BE2C (cell line): ENCODE results near the gene TXNRD2.

Experiments
- DNase-seq: peaks from one replicate; pipeline ENCODE4 v3.0.0-alpha.2; 2020
- H3K27me3 ChIP-seq: fragments of 250-450 bp; sonication (Bioruptor Pico); 2 replicates; pipeline ENCODE4 v1.5.1; 2020; ENCODE audit warnings: mild to moderate bottlenecking
- H3K36me3 ChIP-seq: fragments of 250-450 bp; sonication (Bioruptor Pico); 2 replicates; pipeline ENCODE4 v1.5.1; 2020; ENCODE audit warnings: mild to moderate bottlenecking
- H3K4me1 ChIP-seq: fragments of 250-450 bp; sonication (Bioruptor Pico); 2 replicates; pipeline ENCODE4 v1.5.1; 2020
- H3K4me3 ChIP-seq: 2 replicates; pipeline ENCODE4 v1.5.1; 2011; ENCODE audit warnings: low read depth, low read length
- H3K9me3 ChIP-seq: fragments of 250-450 bp; sonication (Bioruptor Pico); 2 replicates; pipeline ENCODE4 v1.5.1; 2020
- TF ChIP-seq, protein P1 (sequence below): IDR thresholded peaks from 2 replicates; pipeline ENCODE4 v1.5.1; 2012; ENCODE audit warnings: mild to moderate bottlenecking, low read depth, low read length

TXNRD2 gene

DNA sequence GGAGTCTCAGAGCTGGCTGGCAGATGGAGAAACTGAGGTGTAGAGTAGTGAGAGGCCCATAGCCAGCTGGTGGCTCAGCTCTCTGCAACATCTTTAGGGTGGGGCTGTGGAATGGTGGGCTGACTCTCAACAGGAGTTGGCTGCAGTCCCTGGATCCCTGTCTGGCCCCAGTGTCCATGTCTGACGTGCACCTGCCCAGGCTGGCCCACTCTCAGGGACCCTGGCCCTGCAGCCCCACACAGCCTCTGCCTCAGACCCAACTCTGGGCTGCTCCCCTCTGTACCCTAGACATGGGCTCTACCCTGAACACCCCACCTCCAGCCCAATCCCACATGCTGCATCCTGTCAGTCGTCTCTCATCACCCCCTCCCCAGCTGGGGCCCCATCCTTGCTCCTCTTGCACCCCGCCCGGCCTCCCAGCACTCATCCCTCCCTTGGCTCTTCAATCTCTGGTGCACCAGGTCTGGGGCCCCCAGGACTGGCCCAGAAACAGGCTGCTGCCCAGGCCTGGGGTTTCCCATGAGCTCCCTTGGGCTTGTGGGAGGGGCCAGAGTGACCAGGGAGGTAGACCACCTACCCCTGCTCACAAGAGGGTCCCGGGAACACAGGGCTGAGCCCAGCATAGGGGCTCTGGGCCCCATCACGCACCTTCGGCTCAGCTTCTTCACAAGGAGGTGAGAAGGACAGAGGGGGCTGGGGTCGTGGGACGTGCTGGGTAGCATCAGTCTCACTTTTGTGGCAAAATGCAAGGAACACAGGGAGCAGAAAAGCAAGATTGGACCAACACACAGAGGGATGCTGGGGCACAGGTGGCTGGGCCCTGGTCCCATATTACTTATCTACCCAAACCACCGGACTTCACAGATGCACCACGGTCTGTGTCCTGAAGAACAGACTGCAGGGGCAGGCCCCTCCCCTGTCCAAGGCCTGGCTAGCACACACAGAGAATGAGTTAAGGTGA, 43.5 kb upstream of the TXNRD2 start:
- peaks cover 39% of the 10 kb centered on the region for H3K4me1 ChIP-seq
- no peaks in the 10 kb centered on the region for H3K27me3 ChIP-seq

GRCh38 chr22:19984201-19984753, 42.7 kb upstream of the TXNRD2 start:
- no peaks in the 10 kb centered on the region for H3K9me3 ChIP-seq
- peaks cover 54% of the 10 kb centered on the region for H3K36me3 ChIP-seq
- no peaks in the 10 kb centered on the region for H3K27me3 ChIP-seq
- peak overlapping the region; percentile 83 for H3K4me3 ChIP-seq
- peak; percentile 72 for DNase-seq
- TF ChIP-seq, protein P1, sequence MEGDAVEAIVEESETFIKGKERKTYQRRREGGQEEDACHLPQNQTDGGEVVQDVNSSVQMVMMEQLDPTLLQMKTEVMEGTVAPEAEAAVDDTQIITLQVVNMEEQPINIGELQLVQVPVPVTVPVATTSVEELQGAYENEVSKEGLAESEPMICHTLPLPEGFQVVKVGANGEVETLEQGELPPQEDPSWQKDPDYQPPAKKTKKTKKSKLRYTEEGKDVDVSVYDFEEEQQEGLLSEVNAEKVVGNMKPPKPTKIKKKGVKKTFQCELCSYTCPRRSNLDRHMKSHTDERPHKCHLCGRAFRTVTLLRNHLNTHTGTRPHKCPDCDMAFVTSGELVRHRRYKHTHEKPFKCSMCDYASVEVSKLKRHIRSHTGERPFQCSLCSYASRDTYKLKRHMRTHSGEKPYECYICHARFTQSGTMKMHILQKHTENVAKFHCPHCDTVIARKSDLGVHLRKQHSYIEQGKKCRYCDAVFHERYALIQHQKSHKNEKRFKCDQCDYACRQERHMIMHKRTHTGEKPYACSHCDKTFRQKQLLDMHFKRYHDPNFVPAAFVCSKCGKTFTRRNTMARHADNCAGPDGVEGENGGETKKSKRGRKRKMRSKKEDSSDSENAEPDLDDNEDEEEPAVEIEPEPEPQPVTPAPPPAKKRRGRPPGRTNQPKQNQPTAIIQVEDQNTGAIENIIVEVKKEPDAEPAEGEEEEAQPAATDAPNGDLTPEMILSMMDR, result no peak
- H3K4me1 ChIP-seq, result peaks cover 32% of the 10 kb centered on the region

More for the DNA sequence above, 43.5 kb upstream of the TXNRD2 start:
- TF ChIP-seq, protein P1, result no peak
- peak; percentile 11 for DNase-seq
- H3K36me3 ChIP-seq, result peaks cover 50% of the 10 kb centered on the region
- peak overlapping the region; percentile 83 for H3K4me3 ChIP-seq
- H3K9me3 ChIP-seq, result no peaks in the 10 kb centered on the region

GRCh38 chr22:19983741-19984140, 42.1 kb upstream of the TXNRD2 start:
- Histone ChIP-seq H3K4me1 (peaks cover 31% of the 10 kb centered on the region), H3K27me3 (no peaks in the 10 kb centered on the region), H3K9me3 (no peaks in the 10 kb centered on the region), H3K4me3 (no peak overlapping the region), H3K36me3 (peaks cover 59% of the 10 kb centered on the region)
- TF ChIP-seq, protein P1, result no peak
- peak; percentile 62 for DNase-seq

- peaks cover 31% of the 10 kb centered on the region for H3K4me1 ChIP-seq
These were observed 41.5 kb upstream of the TXNRD2 start for GRCh38 chr22:19982991-19983578.

GRCh38 chr22:19981961-19982920, 40.6 kb upstream of the TXNRD2 start:
- Histone ChIP-seq H3K27me3 (no peaks in the 10 kb centered on the region), H3K9me3 (no peaks in the 10 kb centered on the region), H3K4me3 (no peak overlapping the region), H3K36me3 (peaks cover 74% of the 10 kb centered on the region), H3K4me1 (peaks cover 27% of the 10 kb centered on the region)
- DNase-seq, result peak; percentile 10
- TF ChIP-seq, protein P1, result no peak

More at GRCh38 chr22:19982991-19983578, 41.5 kb upstream of the TXNRD2 start:
- Histone ChIP-seq H3K27me3 (no peaks in the 10 kb centered on the region), H3K4me3 (no peak overlapping the region), H3K36me3 (peaks cover 66% of the 10 kb centered on the region), H3K9me3 (no peaks in the 10 kb centered on the region)
- peak; percentile 15 for DNase-seq
- TF ChIP-seq, protein P1, result no peak
